ENCODE measurements around the gene PNPLA6.

- TF ChIP-seq CTCF (IDR thresholded peaks at IDR 0.05) (no peak), POLR2AphosphoS5 (IDR thresholded peaks at IDR 0.05; ENCODE audit: low read depth, low read length) (no peak), SIN3A (IDR thresholded peaks at IDR 0.05; ENCODE audit: borderline replicate concordance, insufficient read depth, low read depth, low read length) (no peak), REST (IDR thresholded peaks at IDR 0.05; ENCODE audit: insufficient read depth in 1 of 2, low read depth in 2 of 2, low read length in 1 of 2) (no peak)
Observed at GRCh38 chr19:7527516-7528191, 7.9 kb upstream of the PNPLA6 start.

Measured in Panc1 (cell line).